ENCODE measurements around the gene CCDC141. TPM values are rescaled to one million over a fixed set of nuclear protein-coding genes. Genes with fewer than 3 reads are reported as not detected.

Gene CCDC141
- total RNA-seq, 3 donors from 2014 or later = 1.3 to 11.7 (median 2.2) TPM

DNA sequence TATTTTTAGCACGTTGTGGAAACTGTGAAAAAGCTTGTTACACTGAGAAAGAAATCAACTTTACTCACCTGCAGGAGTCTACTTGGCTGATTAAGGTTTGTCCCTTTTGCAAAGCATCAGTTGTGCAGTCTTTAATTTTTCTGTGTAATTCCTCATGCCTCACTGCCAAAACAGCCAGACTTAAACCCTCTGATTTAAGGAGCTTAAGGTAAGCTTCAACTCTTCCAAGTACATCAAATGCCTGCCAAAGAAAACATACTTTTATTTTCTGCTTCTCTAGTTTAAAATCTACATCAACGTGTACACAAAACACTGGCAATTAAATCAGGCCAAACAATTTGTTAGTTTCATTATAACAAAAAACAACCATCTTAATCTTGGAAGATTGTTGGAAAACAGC lies 144.7 kb downstream of the CCDC141 start:
- DNase-seq (ENCODE audit: low spot score in 2 of 2) = no peak
- Histone ChIP-seq H3K9me3 (no peaks in the 10 kb centered on the region), H3K27me3 (no peaks in the 10 kb centered on the region), H3K27ac (no peak overlapping the region), H3K4me3 (no peak overlapping the region), H3K4me1 (no peaks in the 10 kb centered on the region), H3K36me3 (no peaks in the 10 kb centered on the region)
- TF ChIP-seq, protein P1, sequence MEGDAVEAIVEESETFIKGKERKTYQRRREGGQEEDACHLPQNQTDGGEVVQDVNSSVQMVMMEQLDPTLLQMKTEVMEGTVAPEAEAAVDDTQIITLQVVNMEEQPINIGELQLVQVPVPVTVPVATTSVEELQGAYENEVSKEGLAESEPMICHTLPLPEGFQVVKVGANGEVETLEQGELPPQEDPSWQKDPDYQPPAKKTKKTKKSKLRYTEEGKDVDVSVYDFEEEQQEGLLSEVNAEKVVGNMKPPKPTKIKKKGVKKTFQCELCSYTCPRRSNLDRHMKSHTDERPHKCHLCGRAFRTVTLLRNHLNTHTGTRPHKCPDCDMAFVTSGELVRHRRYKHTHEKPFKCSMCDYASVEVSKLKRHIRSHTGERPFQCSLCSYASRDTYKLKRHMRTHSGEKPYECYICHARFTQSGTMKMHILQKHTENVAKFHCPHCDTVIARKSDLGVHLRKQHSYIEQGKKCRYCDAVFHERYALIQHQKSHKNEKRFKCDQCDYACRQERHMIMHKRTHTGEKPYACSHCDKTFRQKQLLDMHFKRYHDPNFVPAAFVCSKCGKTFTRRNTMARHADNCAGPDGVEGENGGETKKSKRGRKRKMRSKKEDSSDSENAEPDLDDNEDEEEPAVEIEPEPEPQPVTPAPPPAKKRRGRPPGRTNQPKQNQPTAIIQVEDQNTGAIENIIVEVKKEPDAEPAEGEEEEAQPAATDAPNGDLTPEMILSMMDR (IDR thresholded peaks at IDR 0.05) = no peak
- TF ChIP-seq POLR2A (IDR thresholded peaks at IDR 0.05) (no peak), POLR2AphosphoS5 (IDR thresholded peaks at IDR 0.05) (no peak)
- intact Hi-C loops (cut with DNase I; ENCODE audit: low total_unique reads) = no loop called here

- H3K36me3 ChIP-seq = no peaks in the 10 kb centered on the region
- no peak for DNase-seq (ENCODE audit: low spot score in 2 of 2)
- intact Hi-C loops (cut with DNase I; ENCODE audit: low total_unique reads) = no loop called here
Observed at GRCh38 chr2:178899656-178900055, 150.3 kb downstream of the CCDC141 start.

DNA sequence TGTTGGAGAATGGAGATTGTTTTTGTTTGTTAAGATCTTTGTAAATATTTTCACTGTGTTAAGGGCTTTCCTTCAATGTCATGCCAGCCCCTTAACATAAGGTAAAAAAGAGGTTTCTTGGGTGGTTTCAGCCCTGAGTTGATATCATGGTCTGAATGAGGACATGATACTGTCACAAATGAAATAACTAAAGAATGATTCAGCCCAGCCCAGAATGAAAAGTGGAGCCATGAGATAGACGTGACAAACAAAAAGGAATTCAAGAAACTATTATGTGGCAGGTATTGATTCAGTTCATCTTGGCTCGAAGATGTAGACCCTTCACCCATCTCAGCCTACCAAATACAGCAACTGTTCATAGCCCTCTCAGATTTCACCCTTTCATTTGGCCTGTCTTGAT lies 154.1 kb downstream of the CCDC141 start:
- Histone ChIP-seq H3K36me3 (no peaks in the 10 kb centered on the region), H3K9me3 (no peaks in the 10 kb centered on the region), H3K4me1 (no peaks in the 10 kb centered on the region), H3K27ac (no peak overlapping the region), H3K27me3 (no peaks in the 10 kb centered on the region), H3K4me3 (no peak overlapping the region)
- TF ChIP-seq, protein P1 (IDR thresholded peaks at IDR 0.05) = no peak
- TF ChIP-seq POLR2A (IDR thresholded peaks at IDR 0.05) (no peak), POLR2AphosphoS5 (IDR thresholded peaks at IDR 0.05) (no peak)
- no peak for DNase-seq (ENCODE audit: low spot score in 2 of 2)
- intact Hi-C loops (cut with DNase I; ENCODE audit: low total_unique reads) = no loop called here

More at GRCh38 chr2:178899656-178900055, 150.3 kb downstream of the CCDC141 start:
- no peaks in the 10 kb centered on the region for H3K4me1 ChIP-seq
- H3K4me3 ChIP-seq = no peak overlapping the region
- no peaks in the 10 kb centered on the region for H3K27me3 ChIP-seq
- no peak for TF ChIP-seq POLR2A (IDR thresholded peaks at IDR 0.05)
- TF ChIP-seq, protein P1 (IDR thresholded peaks at IDR 0.05) = no peak
- TF ChIP-seq POLR2AphosphoS5 (IDR thresholded peaks at IDR 0.05) = no peak
- no peak overlapping the region for H3K27ac ChIP-seq
- H3K9me3 ChIP-seq = no peaks in the 10 kb centered on the region

DNA sequence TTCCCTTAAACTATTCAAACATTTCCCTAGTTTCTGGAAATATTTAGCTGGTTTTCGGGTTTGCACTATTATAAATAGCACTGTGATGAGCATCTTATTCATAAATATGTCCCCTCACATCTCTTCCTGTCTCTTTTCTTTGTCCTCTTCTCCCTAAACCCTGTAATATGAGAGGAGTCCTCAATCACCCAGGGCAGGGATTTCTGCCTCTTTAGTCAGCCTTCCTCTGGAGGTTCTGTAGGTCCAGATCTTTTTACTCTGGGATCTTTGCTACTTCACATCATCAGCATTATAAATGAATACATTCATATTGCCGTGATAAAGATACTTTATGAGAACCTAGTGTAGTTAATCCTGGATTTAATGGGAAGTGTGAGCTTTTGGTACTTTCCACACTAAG lies 154.8 kb downstream of the CCDC141 start:
- intact Hi-C loops (cut with DNase I; ENCODE audit: low total_unique reads) = no loop called here
- H3K9me3 ChIP-seq = no peaks in the 10 kb centered on the region
- H3K27ac ChIP-seq = no peak overlapping the region
- DNase-seq (ENCODE audit: low spot score in 2 of 2) = no peak
- no peaks in the 10 kb centered on the region for H3K4me1 ChIP-seq
- no peak overlapping the region for H3K4me3 ChIP-seq
- no peaks in the 10 kb centered on the region for H3K36me3 ChIP-seq
- no peak for TF ChIP-seq POLR2A (IDR thresholded peaks at IDR 0.05)
- TF ChIP-seq, protein P1 (IDR thresholded peaks at IDR 0.05) = no peak
- TF ChIP-seq POLR2AphosphoS5 (IDR thresholded peaks at IDR 0.05) = no peak
- H3K27me3 ChIP-seq = no peaks in the 10 kb centered on the region

GRCh38 chr2:178892751-178893625 lies 156.9 kb downstream of the CCDC141 start:
- Histone ChIP-seq H3K27me3 (no peaks in the 10 kb centered on the region), H3K27ac (no peak overlapping the region), H3K36me3 (no peaks in the 10 kb centered on the region), H3K4me1 (no peaks in the 10 kb centered on the region), H3K9me3 (no peaks in the 10 kb centered on the region), H3K4me3 (no peak overlapping the region)
- no peak for DNase-seq (ENCODE audit: low spot score in 2 of 2)
- intact Hi-C loops (cut with DNase I; ENCODE audit: low total_unique reads) = no loop called here
- TF ChIP-seq POLR2A (IDR thresholded peaks at IDR 0.05) (no peak), POLR2AphosphoS5 (IDR thresholded peaks at IDR 0.05) (no peak)
- TF ChIP-seq, protein P1 (IDR thresholded peaks at IDR 0.05) = no peak

Measured in breast epithelium (tissue), 4 donors.